Upper lobe of right lung (tissue), 1 donor: ENCODE data around the gene LYL1. TPM values are rescaled to one million over a fixed set of nuclear protein-coding genes. Genes with fewer than 3 reads are reported as not detected.

Experiments used
- ATAC-seq: fragments of 200-7000 bp; cut with Tn5 transposase; one replicate; pipeline ENCODE4 v1.9.1; 2020; ENCODE audit warnings: mild to moderate bottlenecking, moderate library complexity
- DNase-seq: peaks from one replicate; pipeline ENCODE4 v3.0.0-alpha.2; 2020
- H3K27ac ChIP-seq: fragments of 200-600 bp; one replicate; pipeline ENCODE4 v1.8.0; 2022
- H3K27me3 ChIP-seq: fragments of 200-600 bp; one replicate; pipeline ENCODE4 v1.8.0; 2022; ENCODE audit warnings: mild to moderate bottlenecking
- H3K36me3 ChIP-seq: fragments of 200-600 bp; one replicate; pipeline ENCODE4 v1.8.0; 2022
- H3K4me1 ChIP-seq: fragments of 200-600 bp; one replicate; pipeline ENCODE4 v1.8.0; 2022
- H3K4me3 ChIP-seq: fragments of 200-600 bp; one replicate; pipeline ENCODE4 v1.8.0; 2022; ENCODE audit warnings: mild to moderate bottlenecking
- H3K9me3 ChIP-seq: fragments of 200-600 bp; one replicate; pipeline ENCODE4 v1.8.0; 2022
- CTCF ChIP-seq: fragments of 200-600 bp; IDR thresholded peaks from one replicate; pipeline ENCODE4 v1.8.0; 2022; ENCODE audit warnings: antibody characterized with exemption
- intact Hi-C: fragments of 100-400 bp; cut with DNase I; formaldehyde crosslinking; loops from one replicate; pipeline ENCODE4 v1.11.0; 2022
- total RNA-seq: library from RNA; stranded (reverse); fragmentation: NEBNext Ultra II Directional; extraction: Animal tissue kit (Norgen Biotek cat#: 25700); gene quantifications from one replicate; pipeline ENCODE4 v1.2.1, GENCODE V29; 2021
- donor health status: DM: no; HTN: yes; CAD: no; lungs with severe emphysema.

LYL1 gene
- total RNA-seq, 1 donor from 2014 or later = 21.8 TPM

DNA sequence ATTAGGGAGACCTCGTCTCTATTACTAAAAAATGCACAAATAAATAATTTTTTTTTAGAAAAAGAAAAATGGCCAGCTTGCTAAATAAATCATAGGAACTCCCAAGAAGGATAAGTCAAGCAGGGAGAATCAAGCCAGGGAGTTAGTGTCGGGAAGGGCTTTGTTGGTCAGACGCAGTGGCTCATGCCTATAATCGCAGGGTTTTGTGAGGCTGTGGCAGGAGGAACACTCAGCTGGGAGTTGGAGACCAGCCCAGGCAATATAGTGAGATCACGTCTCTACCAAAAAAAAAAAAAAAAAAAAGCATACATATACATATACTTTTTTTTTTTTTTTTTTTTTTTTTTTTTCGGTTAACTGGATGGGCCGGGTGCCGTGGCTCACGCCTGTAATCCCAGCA lies 24.4 kb upstream of the LYL1 start:
- no peaks in the 10 kb centered on the region for H3K4me1 ChIP-seq
- no peaks in the 10 kb centered on the region for H3K27me3 ChIP-seq
- peaks cover 5% of the 10 kb centered on the region for H3K36me3 ChIP-seq
- H3K27ac ChIP-seq = no peak overlapping the region
- H3K9me3 ChIP-seq = no peaks in the 10 kb centered on the region
- no peak overlapping the region for H3K4me3 ChIP-seq
- DNase-seq = no peak
- TF ChIP-seq CTCF = no peak
- intact Hi-C loops = no loop called here
- no peak for ATAC-seq

GRCh38 chr19:13122980-13123957 lies 20.6 kb upstream of the LYL1 start:
- TF ChIP-seq CTCF = no peak
- intact Hi-C loops = no loop called here
- Histone ChIP-seq H3K4me3 (no peak overlapping the region), H3K9me3 (no peaks in the 10 kb centered on the region), H3K4me1 (peaks cover 21% of the 10 kb centered on the region), H3K27ac (no peak overlapping the region), H3K36me3 (peaks cover 5% of the 10 kb centered on the region), H3K27me3 (no peaks in the 10 kb centered on the region)
- ATAC-seq (no peak), DNase-seq (no peak)

DNA sequence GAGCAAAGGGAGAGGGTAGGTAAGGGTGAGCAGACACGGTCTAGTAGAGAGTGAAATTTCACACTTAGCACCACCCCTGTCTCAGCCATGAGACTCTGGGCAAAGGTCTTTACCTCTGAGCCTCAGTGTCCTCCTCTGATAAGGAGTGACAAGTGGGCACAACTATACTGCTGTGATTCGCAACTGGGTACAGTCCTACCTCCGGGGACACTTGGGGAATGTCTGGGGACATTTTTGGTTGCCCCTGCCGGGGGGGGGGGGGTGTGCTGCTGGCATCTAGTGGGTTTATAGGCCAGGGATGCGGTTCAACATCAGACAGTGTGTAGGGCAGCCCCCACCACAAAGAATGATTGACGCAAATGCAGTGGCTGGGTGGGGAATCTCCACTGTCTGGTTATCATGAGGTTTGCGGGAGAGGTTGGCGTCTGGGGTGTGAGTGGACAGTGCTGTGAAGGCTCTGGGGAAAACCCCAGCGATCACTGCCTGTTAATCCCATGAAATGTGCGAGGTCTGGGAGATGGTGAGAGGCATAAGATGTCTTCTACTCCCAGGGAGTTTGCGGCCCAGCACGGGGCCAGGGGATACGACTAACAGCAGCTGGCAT lies 19.7 kb upstream of the LYL1 start:
- intact Hi-C loops = no loop called here
- DNase-seq (no peak), ATAC-seq (no peak)

GRCh38 chr19:13121551-13122274 lies 19.1 kb upstream of the LYL1 start:
- ATAC-seq = no peak
- DNase-seq = no peak
- Histone ChIP-seq H3K4me1 (peaks cover 29% of the 10 kb centered on the region), H3K36me3 (peaks cover 4% of the 10 kb centered on the region), H3K27ac (no peak overlapping the region), H3K27me3 (no peaks in the 10 kb centered on the region), H3K9me3 (no peaks in the 10 kb centered on the region), H3K4me3 (no peak overlapping the region)
- no peak for TF ChIP-seq CTCF
- intact Hi-C loops = no loop called here

More for the DNA sequence above, 19.7 kb upstream of the LYL1 start:
- TF ChIP-seq CTCF = no peak
- H3K4me1 ChIP-seq = peaks cover 25% of the 10 kb centered on the region
- no peaks in the 10 kb centered on the region for H3K9me3 ChIP-seq
- H3K27ac ChIP-seq = no peak overlapping the region
- H3K27me3 ChIP-seq = no peaks in the 10 kb centered on the region
- peaks cover 5% of the 10 kb centered on the region for H3K36me3 ChIP-seq
- no peak overlapping the region for H3K4me3 ChIP-seq

- intact Hi-C loops = no loop called here
- no peak for DNase-seq
- ATAC-seq = no peak
- Histone ChIP-seq H3K4me1 (peaks cover 29% of the 10 kb centered on the region), H3K9me3 (no peaks in the 10 kb centered on the region), H3K27me3 (no peaks in the 10 kb centered on the region), H3K27ac (no peak overlapping the region), H3K4me3 (no peak overlapping the region), H3K36me3 (no peaks in the 10 kb centered on the region)
- no peak for TF ChIP-seq CTCF
Observed at GRCh38 chr19:13120817-13121216, 18.2 kb upstream of the LYL1 start.
